Thoracic aorta (tissue), 2 donors: ENCODE measurements around the gene DUSP6. TPM values are rescaled to one million over a fixed set of nuclear protein-coding genes. Genes with fewer than 3 reads are reported as not detected.

Experiments
- ATAC-seq: fragments of 150-250 bp; one replicate; pipeline ENCODE4 v1.8.0; 2017; ENCODE audit warnings: low read depth; ENCODE audit not compliant: insufficient number of reproducible peaks, low FRiP score
- DNase-seq: peaks from one replicate; pipeline ENCODE4 v3.0.0-alpha.2; 2020; ENCODE audit warnings: low spot score
- H3K27ac ChIP-seq, 2 donors: fragments of 200-600 bp; sonication (generic); 1 replicate in 1 of 2; 2 replicates in 1 of 2; pipeline ENCODE4 v1.5.1; 2016; ENCODE audit warnings: mild to moderate bottlenecking in 2 of 2, moderate library complexity in 2 of 2
- H3K27me3 ChIP-seq: fragments of 200-600 bp; sonication (generic); replicated peaks from 2 replicates; pipeline ENCODE4 v1.6.0; 2016; ENCODE audit warnings: mild to moderate bottlenecking; ENCODE audit not compliant: insufficient read depth
- H3K36me3 ChIP-seq: fragments of 200-600 bp; sonication (generic); one replicate; pipeline ENCODE4 v1.5.1; 2016
- H3K4me1 ChIP-seq, 2 donors: fragments of 200-600 bp; sonication (generic); 1 replicate in 1 of 2; 2 replicates in 1 of 2; pipeline versions ENCODE4 v1.5.1 to v1.6.0; 2016; ENCODE audit warnings: low read depth in 2 of 2, mild to moderate bottlenecking in 1 of 2; ENCODE audit not compliant: control insufficient read depth in 1 of 2
- H3K4me3 ChIP-seq: fragments of 200-600 bp; sonication (generic); 2 replicates; pipeline ENCODE4 v1.5.1; 2016; ENCODE audit warnings: mild to moderate bottlenecking
- H3K9me3 ChIP-seq: fragments of 200-600 bp; sonication (generic); 2 replicates; pipeline ENCODE4 v1.5.1; 2016
- CTCF ChIP-seq: fragments of 200-600 bp; sonication (generic); IDR thresholded peaks from one replicate; pipeline ENCODE4 v1.5.1; 2019; ENCODE audit warnings: antibody characterized with exemption
- total RNA-seq, 2 donors: library from RNA; depleted of rRNA; stranded (reverse); fragments of >200 nt; gene quantifications; one replicate each; pipeline versions ENCODE4 v1.1.0 to v1.2.3, GENCODE V29; 2016

Gene DUSP6
- total RNA-seq, 2 donors from 2014 or later = 103 to 147 TPM

DNA sequence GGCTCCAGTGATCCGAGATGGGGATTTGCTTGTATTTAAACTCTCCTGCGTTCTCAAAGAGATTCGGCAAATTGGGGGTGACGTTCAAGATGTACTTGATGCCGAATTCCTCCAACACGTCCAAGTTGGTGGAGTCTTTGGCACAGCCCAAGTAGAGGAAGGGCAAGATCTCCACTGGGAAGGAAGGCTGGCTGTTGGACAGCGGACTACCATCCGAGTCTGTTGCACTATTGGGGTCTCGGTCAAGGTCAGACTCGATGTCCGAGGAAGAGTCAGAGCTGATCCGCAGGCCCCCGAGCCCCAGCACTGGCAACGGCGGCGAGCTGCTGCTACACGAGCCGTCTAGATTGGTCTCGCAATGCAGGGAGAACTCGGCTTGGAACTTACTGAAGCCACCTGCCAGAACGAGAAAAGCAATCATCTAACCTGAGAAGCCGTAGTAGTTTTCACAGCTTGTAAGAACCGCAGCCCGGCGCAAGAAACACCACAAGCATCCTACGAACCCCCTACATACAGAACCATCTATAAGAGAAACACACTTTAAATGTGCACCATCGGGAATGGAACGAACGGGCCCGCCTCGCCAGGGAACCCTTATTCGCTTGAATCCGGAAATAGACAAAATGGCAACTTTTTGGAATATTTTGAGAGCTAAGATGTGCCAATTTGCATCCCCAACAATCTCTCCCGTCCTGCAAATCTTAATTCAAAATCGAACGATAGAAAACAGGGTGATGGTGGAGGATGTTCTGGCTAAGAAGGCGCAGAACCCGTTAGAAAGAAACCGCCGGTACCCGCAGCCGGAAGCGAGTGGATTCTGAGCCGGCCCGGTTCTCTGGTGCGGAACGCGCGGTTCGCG is 1.4 kb downstream of the DUSP6 start:
- Histone ChIP-seq H3K36me3 (no peaks in the 10 kb centered on the region), H3K4me3 (peak overlapping the region; percentile 76), H3K4me1 (peaks cover 13 to 54% of the 10 kb centered on the region in 2 donors), H3K27me3 (no peaks in the 10 kb centered on the region), H3K27ac (peak overlapping the region; percentile 97 to 99), H3K9me3 (no peaks in the 10 kb centered on the region)
- DNase-seq = no peak
- no peak for TF ChIP-seq CTCF
- no peak for ATAC-seq

GRCh38 chr12:89350260-89350629 is 2.1 kb downstream of the DUSP6 start:
- DNase-seq = no peak
- Histone ChIP-seq H3K27ac (peak overlapping the region; percentile 97 to 99), H3K9me3 (no peaks in the 10 kb centered on the region), H3K4me1 (peaks cover 16 to 48% of the 10 kb centered on the region in 2 donors), H3K27me3 (no peaks in the 10 kb centered on the region), H3K36me3 (no peaks in the 10 kb centered on the region), H3K4me3 (peak overlapping the region; percentile 76)
- ATAC-seq = no peak
- no peak for TF ChIP-seq CTCF

- Histone ChIP-seq H3K27me3 (no peaks in the 10 kb centered on the region), H3K27ac (peak overlapping the region; percentile 97 to 99), H3K4me3 (peak overlapping the region; percentile 76), H3K36me3 (no peaks in the 10 kb centered on the region), H3K9me3 (no peaks in the 10 kb centered on the region), H3K4me1 (peaks cover 12 to 44% of the 10 kb centered on the region in 2 donors)
- TF ChIP-seq CTCF = no peak
- ATAC-seq (no peak), DNase-seq (no peak)
Observed at GRCh38 chr12:89349814-89350213, 2.5 kb downstream of the DUSP6 start.

GRCh38 chr12:89348894-89349699 is 3.2 kb downstream of the DUSP6 start:
- H3K4me3 ChIP-seq = peak overlapping the region; percentile 76
- H3K36me3 ChIP-seq = no peaks in the 10 kb centered on the region

More at GRCh38 chr12:89348894-89349699, 3.2 kb downstream of the DUSP6 start:
- ATAC-seq = no peak
- no peak for DNase-seq
- peaks cover 11 to 49% of the 10 kb centered on the region in 2 donors for H3K4me1 ChIP-seq
- H3K27ac ChIP-seq = peak overlapping the region in 1 of 2 donors; percentile 97
- H3K9me3 ChIP-seq = no peaks in the 10 kb centered on the region
- TF ChIP-seq CTCF = no peak
- no peaks in the 10 kb centered on the region for H3K27me3 ChIP-seq
